ENCODE data around the gene NUMB.

Gene NUMB

GRCh38 chr14:73443758-73444157, 14.6 kb downstream of the NUMB start:
- no peak for TF ChIP-seq CTCF (IDR thresholded peaks at IDR 0.05; ENCODE audit: borderline replicate concordance, insufficient read depth, low read depth, low read length)
- H3K4me3 ChIP-seq (ENCODE audit: low read depth, low read length): no peak overlapping the region

GRCh38 chr14:73441286-73441685, 17.1 kb downstream of the NUMB start:
- TF ChIP-seq CTCF (IDR thresholded peaks at IDR 0.05; ENCODE audit: borderline replicate concordance, insufficient read depth, low read depth, low read length): no peak
- no peak overlapping the region for H3K4me3 ChIP-seq (ENCODE audit: low read depth, low read length)

- no peak for TF ChIP-seq CTCF (IDR thresholded peaks at IDR 0.05; ENCODE audit: borderline replicate concordance, insufficient read depth, low read depth, low read length)
- H3K4me3 ChIP-seq (ENCODE audit: low read depth, low read length): no peak overlapping the region
These were observed 19.4 kb downstream of the NUMB start for GRCh38 chr14:73438993-73439392.

GRCh38 chr14:73437206-73437605, 21.1 kb downstream of the NUMB start:
- H3K4me3 ChIP-seq (ENCODE audit: low read depth, low read length): no peak overlapping the region
- no peak for TF ChIP-seq CTCF (IDR thresholded peaks at IDR 0.05; ENCODE audit: borderline replicate concordance, insufficient read depth, low read depth, low read length)

GRCh38 chr14:73432124-73432523, 26.2 kb downstream of the NUMB start:
- no peak overlapping the region for H3K4me3 ChIP-seq (ENCODE audit: low read depth, low read length)
- no peak for TF ChIP-seq CTCF (IDR thresholded peaks at IDR 0.05; ENCODE audit: borderline replicate concordance, insufficient read depth, low read depth, low read length)

- TF ChIP-seq CTCF (IDR thresholded peaks at IDR 0.05; ENCODE audit: borderline replicate concordance, insufficient read depth, low read depth, low read length): no peak
These were observed 30.0 kb downstream of the NUMB start for GRCh38 chr14:73428353-73428824.

GRCh38 chr14:73427516-73428264, 30.7 kb downstream of the NUMB start:
- H3K4me3 ChIP-seq (ENCODE audit: low read depth, low read length): no peak overlapping the region
- no peak for TF ChIP-seq CTCF (IDR thresholded peaks at IDR 0.05; ENCODE audit: borderline replicate concordance, insufficient read depth, low read depth, low read length)

More at GRCh38 chr14:73428353-73428824, 30.0 kb downstream of the NUMB start:
- H3K4me3 ChIP-seq (ENCODE audit: low read depth, low read length): no peak overlapping the region
